ENCODE measurements around the gene SERPINA10. TPM values are rescaled to one million over a fixed set of nuclear protein-coding genes. Genes with fewer than 3 reads are reported as not detected.

The SERPINA10 gene
- total RNA-seq, 1 donor from 2014 or later: not detected

GRCh38 chr14:94321421-94322271 is 28.6 kb upstream of the SERPINA10 start:
- Mint-ChIP-seq H3K4me3 (ENCODE audit: unreplicated experiment) (no peak overlapping the region), H3K4me1 (ENCODE audit: low read depth) (peaks cover 9% of the 10 kb centered on the region), H3K9me3 (ENCODE audit: low read depth) (peaks cover 6% of the 10 kb centered on the region), H3K36me3 (ENCODE audit: low read depth) (no peaks in the 10 kb centered on the region), H3K27ac (ENCODE audit: unreplicated experiment) (no peak overlapping the region), H3K27me3 (ENCODE audit: low read depth) (peaks cover 3% of the 10 kb centered on the region)
- DNase-seq (ENCODE audit: low spot score): no peak
- no peak for TF ChIP-seq CTCF (IDR thresholded peaks at IDR 0.05)

DNA sequence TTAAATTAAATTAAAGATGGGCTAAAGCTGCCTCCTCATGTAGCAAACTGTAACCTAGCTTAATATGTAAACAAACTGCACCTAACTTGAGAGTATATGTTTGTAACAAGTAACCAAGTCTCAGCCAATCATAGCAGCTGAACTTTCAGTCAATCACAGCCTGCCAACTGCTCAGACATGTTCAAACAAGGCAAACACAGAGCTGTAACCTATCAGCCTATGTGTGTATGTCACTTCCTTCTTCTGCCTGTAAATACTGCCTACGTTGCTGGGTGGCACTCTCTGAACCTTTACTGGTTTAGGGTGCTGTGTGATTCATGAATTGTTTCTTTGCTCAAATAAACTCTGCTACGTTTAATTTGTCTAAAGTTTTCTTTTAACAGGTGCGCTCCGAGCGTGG is 27.2 kb upstream of the SERPINA10 start:
- H3K4me3 Mint-ChIP-seq (ENCODE audit: unreplicated experiment): no peak overlapping the region
- no peak for DNase-seq (ENCODE audit: low spot score)
- no peak overlapping the region for H3K27ac Mint-ChIP-seq (ENCODE audit: unreplicated experiment)
- H3K27me3 Mint-ChIP-seq (ENCODE audit: low read depth): peaks cover 3% of the 10 kb centered on the region
- H3K9me3 Mint-ChIP-seq (ENCODE audit: low read depth): peaks cover 11% of the 10 kb centered on the region
- H3K4me1 Mint-ChIP-seq (ENCODE audit: low read depth): peaks cover 9% of the 10 kb centered on the region
- H3K36me3 Mint-ChIP-seq (ENCODE audit: low read depth): no peaks in the 10 kb centered on the region
- no peak for TF ChIP-seq CTCF (IDR thresholded peaks at IDR 0.05)

DNA sequence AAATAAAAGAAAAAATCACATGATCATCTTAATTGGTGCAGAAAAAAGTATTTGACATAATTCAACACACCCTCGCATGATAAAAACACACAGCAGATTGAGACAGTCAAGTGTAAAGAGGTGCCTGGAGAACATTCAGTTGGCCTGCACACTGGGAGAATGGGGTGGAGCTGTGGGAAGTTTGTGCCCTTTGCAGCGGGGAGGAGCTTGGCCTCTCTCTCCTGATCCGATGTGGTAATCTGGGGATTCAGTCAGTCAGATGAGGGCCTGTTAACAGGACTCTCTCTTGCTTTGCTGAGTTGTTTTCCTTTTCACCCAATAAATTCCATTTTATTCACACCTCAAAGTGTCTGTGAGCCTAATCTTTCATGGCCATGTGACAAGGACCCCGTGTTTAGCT is 24.2 kb upstream of the SERPINA10 start:
- H3K4me1 Mint-ChIP-seq (ENCODE audit: low read depth): no peaks in the 10 kb centered on the region
- peaks cover 3% of the 10 kb centered on the region for H3K27me3 Mint-ChIP-seq (ENCODE audit: low read depth)
- H3K36me3 Mint-ChIP-seq (ENCODE audit: low read depth): no peaks in the 10 kb centered on the region
- peaks cover 13% of the 10 kb centered on the region for H3K9me3 Mint-ChIP-seq (ENCODE audit: low read depth)
- H3K27ac Mint-ChIP-seq (ENCODE audit: unreplicated experiment): no peak overlapping the region
- no peak for DNase-seq (ENCODE audit: low spot score)
- TF ChIP-seq CTCF (IDR thresholded peaks at IDR 0.05): no peak
- H3K4me3 Mint-ChIP-seq (ENCODE audit: unreplicated experiment): no peak overlapping the region

DNA sequence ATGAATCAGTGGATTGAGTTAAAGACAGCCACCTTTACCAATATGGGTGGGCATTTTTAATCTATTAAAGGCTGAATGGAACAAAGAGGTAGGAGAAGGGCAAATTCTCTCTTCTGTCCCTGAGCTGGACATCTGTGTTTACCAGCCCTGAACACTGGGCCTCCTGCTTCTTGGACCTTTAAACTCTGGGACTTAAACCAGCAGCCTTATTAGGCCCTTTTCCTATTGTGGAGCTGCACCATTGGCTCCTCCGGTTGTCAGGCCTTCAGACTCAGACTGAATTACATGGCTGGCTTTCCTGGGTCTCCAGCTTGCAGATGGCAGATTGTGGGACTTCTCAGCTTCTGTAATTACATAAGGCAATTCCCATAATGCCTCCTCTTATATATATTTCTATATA is 23.6 kb upstream of the SERPINA10 start:
- no peaks in the 10 kb centered on the region for H3K36me3 Mint-ChIP-seq (ENCODE audit: low read depth)

GRCh38 chr14:94314890-94315289 is 21.8 kb upstream of the SERPINA10 start:
- Mint-ChIP-seq H3K9me3 (ENCODE audit: low read depth) (peaks cover 13% of the 10 kb centered on the region), H3K27ac (ENCODE audit: unreplicated experiment) (no peak overlapping the region), H3K4me1 (ENCODE audit: low read depth) (no peaks in the 10 kb centered on the region), H3K27me3 (ENCODE audit: low read depth) (peaks cover 3% of the 10 kb centered on the region), H3K4me3 (ENCODE audit: unreplicated experiment) (no peak overlapping the region), H3K36me3 (ENCODE audit: low read depth) (no peaks in the 10 kb centered on the region)
- no peak for TF ChIP-seq CTCF (IDR thresholded peaks at IDR 0.05)
- no peak for DNase-seq (ENCODE audit: low spot score)

More for the DNA sequence above, 23.6 kb upstream of the SERPINA10 start:
- no peak overlapping the region for H3K27ac Mint-ChIP-seq (ENCODE audit: unreplicated experiment)
- H3K27me3 Mint-ChIP-seq (ENCODE audit: low read depth): peaks cover 3% of the 10 kb centered on the region
- peaks cover 13% of the 10 kb centered on the region for H3K9me3 Mint-ChIP-seq (ENCODE audit: low read depth)
- DNase-seq (ENCODE audit: low spot score): no peak
- no peak overlapping the region for H3K4me3 Mint-ChIP-seq (ENCODE audit: unreplicated experiment)
- TF ChIP-seq CTCF (IDR thresholded peaks at IDR 0.05): no peak
- no peaks in the 10 kb centered on the region for H3K4me1 Mint-ChIP-seq (ENCODE audit: low read depth)

All from chondrocyte (in vitro differentiated cells).